ENCODE results near the gene FAM78A. TPM values are rescaled to one million over a fixed set of nuclear protein-coding genes. Genes with fewer than 3 reads are reported as not detected.
"Not testable (repeated sequence)": the region's sequence is repeated elsewhere in the genome, so short reads cannot be mapped to it uniquely, and the experiment has no call there.

Gene FAM78A
- total RNA-seq, 1 experiment from 2014 or later, result not detected

GRCh38 chr9:131272212-131272611 is 4.1 kb downstream of the FAM78A start:
- no peak overlapping the region for H3K4me3 Mint-ChIP-seq (ENCODE audit: low read depth, unreplicated experiment)
- H3K4me1 Mint-ChIP-seq (ENCODE audit: low read depth, unreplicated experiment), result no peaks in the 10 kb centered on the region

GRCh38 chr9:131271506-131271931 is 4.8 kb downstream of the FAM78A start:
- no peak overlapping the region for H3K27ac Mint-ChIP-seq (ENCODE audit: unreplicated experiment)
- H3K9me3 Mint-ChIP-seq (ENCODE audit: low read depth, unreplicated experiment), result no peaks in the 10 kb centered on the region
- no peaks in the 10 kb centered on the region for H3K36me3 Mint-ChIP-seq (ENCODE audit: insufficient read depth, unreplicated experiment)
- intact Hi-C loops (cut with micrococcal nuclease; ENCODE audit: unreplicated experiment), result no loop called here
- no TSS peak for BruUV-seq (replicated peaks)
- CTCF ChIA-PET, result no interaction called here
- TF ChIP-seq CTCF (IDR thresholded peaks at IDR 0.05; ENCODE audit: unreplicated experiment), result no peak
- H3K4me1 Mint-ChIP-seq (ENCODE audit: low read depth, unreplicated experiment), result no peaks in the 10 kb centered on the region
- no peak for DNase-seq
- no peak overlapping the region for H3K4me3 Mint-ChIP-seq (ENCODE audit: low read depth, unreplicated experiment)
- H3K27me3 Mint-ChIP-seq (ENCODE audit: unreplicated experiment), result peaks cover 28% of the 10 kb centered on the region

More at GRCh38 chr9:131272212-131272611, 4.1 kb downstream of the FAM78A start:
- CTCF ChIA-PET, result no interaction called here
- H3K27ac Mint-ChIP-seq (ENCODE audit: unreplicated experiment), result no peak overlapping the region
- BruUV-seq (replicated peaks), result no TSS peak
- no peaks in the 10 kb centered on the region for H3K9me3 Mint-ChIP-seq (ENCODE audit: low read depth, unreplicated experiment)
- no peaks in the 10 kb centered on the region for H3K36me3 Mint-ChIP-seq (ENCODE audit: insufficient read depth, unreplicated experiment)
- intact Hi-C loops (cut with micrococcal nuclease; ENCODE audit: unreplicated experiment), result no loop called here
- H3K27me3 Mint-ChIP-seq (ENCODE audit: unreplicated experiment), result peaks cover 31% of the 10 kb centered on the region
- DNase-seq, result no peak
- TF ChIP-seq CTCF (IDR thresholded peaks at IDR 0.05; ENCODE audit: unreplicated experiment), result no peak

GRCh38 chr9:131271016-131271273 is 5.4 kb downstream of the FAM78A start:
- H3K9me3 Mint-ChIP-seq (ENCODE audit: low read depth, unreplicated experiment); H3K27ac Mint-ChIP-seq (ENCODE audit: unreplicated experiment); CTCF ChIA-PET; BruUV-seq (replicated peaks); DNase-seq; H3K4me3 Mint-ChIP-seq (ENCODE audit: low read depth, unreplicated experiment); H3K36me3 Mint-ChIP-seq (ENCODE audit: insufficient read depth, unreplicated experiment); intact Hi-C loops (cut with micrococcal nuclease; ENCODE audit: unreplicated experiment); H3K4me1 Mint-ChIP-seq (ENCODE audit: low read depth, unreplicated experiment): not testable (repeated sequence)
- peaks cover 23% of the 10 kb centered on the region for H3K27me3 Mint-ChIP-seq (ENCODE audit: unreplicated experiment)

GRCh38 chr9:131270171-131271015 is 5.9 kb downstream of the FAM78A start:
- no peaks in the 10 kb centered on the region for H3K36me3 Mint-ChIP-seq (ENCODE audit: insufficient read depth, unreplicated experiment)
- intact Hi-C loops (cut with micrococcal nuclease; ENCODE audit: unreplicated experiment), result no loop called here
- CTCF ChIA-PET, result no interaction called here
- no peak for TF ChIP-seq CTCF (IDR thresholded peaks at IDR 0.05; ENCODE audit: unreplicated experiment)
- H3K9me3 Mint-ChIP-seq (ENCODE audit: low read depth, unreplicated experiment), result no peaks in the 10 kb centered on the region
- H3K4me1 Mint-ChIP-seq (ENCODE audit: low read depth, unreplicated experiment), result no peaks in the 10 kb centered on the region
- no peak overlapping the region for H3K27ac Mint-ChIP-seq (ENCODE audit: unreplicated experiment)
- BruUV-seq (replicated peaks), result no TSS peak
- H3K4me3 Mint-ChIP-seq (ENCODE audit: low read depth, unreplicated experiment), result no peak overlapping the region
- no peak for DNase-seq
- peaks cover 17% of the 10 kb centered on the region for H3K27me3 Mint-ChIP-seq (ENCODE audit: unreplicated experiment)

Data from Calu3 (cell line).